K562 (cell line): Measurements from ENCODE around the gene UBE2E2. TPM values are rescaled to one million over a fixed set of nuclear protein-coding genes. Genes with fewer than 3 reads are reported as not detected.

Source experiments
- ATAC-seq: fragments of 200-7000 bp; cut with Tn5 transposase; 3 replicates; pipeline ENCODE4 v1.9.1; 2020; ENCODE audit warnings: moderate library complexity
- BruUV-seq: library from RNA; stranded (reverse); fragments of 400-500 nt; replicated peaks from 2 replicates; lab custom pipeline; 2021; lab: Mats Ljungman, UMichigan
- CTCF ChIA-PET: fragments of 300-600 bp; formaldehyde crosslinking; extraction: SDS; loops from one replicate; lab custom pipeline; 2021; ENCODE audit warnings: low intra/inter-chr PET ratio; lab: Yijun Ruan, JAX
- POLR2A ChIA-PET: fragments of 300-600, 350-650 bp; sonication (Branson Sonifier 250); formaldehyde crosslinking; extraction: SDS; loops from one replicate; lab custom pipeline; 2021; ENCODE audit warnings: antibody characterized with exemption, inconsistent platforms; lab: Yijun Ruan, JAX
- DNase-seq, 4 experiments: peaks; one replicate each; pipeline versions ENCODE4 v3.0.0 to v3.0.0-alpha.2; 2011 to 2018; ENCODE audit warnings: low spot score in 3 of 4, mixed read lengths in 3 of 4; ENCODE audit errors: extremely low read depth in 1 of 4
- FAIRE-seq: peaks from 2 replicates; lab custom pipeline; 2011; peaks lifted over from hg19 to GRCh38; lab: Jason Lieb, UNC
- H2AFZ ChIP-seq: 2 replicates; pipeline ENCODE4 v1.6.0; 2011; ENCODE audit warnings: low read depth, low read length, control low read depth, inconsistent platforms
- H3K27ac ChIP-seq: fragments of 200-600 bp; 3 replicates; pipeline ENCODE4 v1.8.0; 2011; ENCODE audit warnings: low read depth, mild to moderate bottlenecking, control low read depth, inconsistent platforms, low read length, moderate library complexity, mixed read lengths; ENCODE audit errors: extremely low read depth
- H3K27me3 ChIP-seq, 2 experiments: fragments of 300-600 bp in 1 of 2; 2 replicates in 1 of 2; 3 replicates in 1 of 2; pipeline versions ENCODE4 v1.6.0 to v1.8.0; 2011; ENCODE audit warnings: inconsistent platforms in 2 of 2, low read length in 2 of 2, mild to moderate bottlenecking in 1 of 2, mixed read lengths in 1 of 2, moderate library complexity in 1 of 2; ENCODE audit not compliant: control insufficient read depth in 2 of 2, insufficient read depth in 2 of 2
- H3K36me3 ChIP-seq: fragments of 300-600 bp; 3 replicates; pipeline ENCODE4 v1.8.0; 2011; ENCODE audit warnings: mild to moderate bottlenecking, low read length, inconsistent platforms; ENCODE audit not compliant: control insufficient read depth, insufficient read depth
- H3K4me1 ChIP-seq, 2 experiments: fragments of 200-600 bp in 1 of 2; replicated peaks in 1 of 2; 2 replicates in 1 of 2; 3 replicates in 1 of 2; pipeline versions ENCODE4 v1.5.1 to v1.8.0; 2011; ENCODE audit warnings: inconsistent platforms in 2 of 2, low read length in 2 of 2, mild to moderate bottlenecking in 1 of 2, mixed read lengths in 1 of 2, moderate library complexity in 1 of 2; ENCODE audit not compliant: control insufficient read depth in 2 of 2, insufficient read depth in 2 of 2
- H3K4me2 ChIP-seq: 2 replicates; pipeline ENCODE4 v1.6.1; 2011; ENCODE audit warnings: low read length, control low read depth, inconsistent platforms, mixed read lengths; ENCODE audit not compliant: insufficient read depth
- H3K4me3 ChIP-seq: fragments of 200-600 bp; sonication (generic), shearing (Covaris generic); 2 replicates; pipeline ENCODE4 v1.5.1; 2016; ENCODE audit warnings: control low read depth, inconsistent platforms
- H3K79me2 ChIP-seq: fragments of 200-600 bp; 3 replicates; pipeline ENCODE4 v1.8.0; 2011; ENCODE audit warnings: low read length, inconsistent platforms; ENCODE audit not compliant: control insufficient read depth, insufficient read depth
- H3K9ac ChIP-seq, 2 experiments: 2 replicates each; pipeline versions ENCODE4 v1.6.0 to v1.6.1; 2011; ENCODE audit warnings: low read depth in 2 of 2, low read length in 2 of 2, control low read depth in 1 of 2, inconsistent platforms in 1 of 2, mild to moderate bottlenecking in 1 of 2, mixed read lengths in 1 of 2; ENCODE audit not compliant: insufficient read depth in 1 of 2
- H3K9me1 ChIP-seq: one replicate; pipeline ENCODE4 v1.6.0; 2011; ENCODE audit warnings: inconsistent platforms, mild to moderate bottlenecking, low read length, moderate library complexity; ENCODE audit not compliant: control insufficient read depth, insufficient read depth
- H3K9me3 ChIP-seq: replicated peaks from 2 replicates; pipeline ENCODE4 v1.5.1; 2011; ENCODE audit warnings: low read depth, low read length, inconsistent platforms; ENCODE audit not compliant: control insufficient read depth, insufficient read depth
- H4K20me1 ChIP-seq: replicated peaks from 2 replicates; pipeline ENCODE4 v1.6.1; 2011; ENCODE audit warnings: low read length, inconsistent platforms, mixed read lengths; ENCODE audit not compliant: control insufficient read depth, insufficient read depth
- DEAF1 ChIP-seq: fragments of 450-650 bp; formaldehyde crosslinking; IDR thresholded peaks from 2 replicates; pipeline ENCODE4 v1.4.0; 2020; ENCODE audit warnings: mild to moderate bottlenecking, moderate library complexity
- FIP1L1 ChIP-seq: fragments of 200-400 bp; formaldehyde crosslinking; IDR thresholded peaks from 2 replicates; pipeline ENCODE4 v1.6.1; 2018; ENCODE audit warnings: mild to moderate bottlenecking, low read depth, low read length; ENCODE audit not compliant: poor library complexity, severe bottlenecking
- KDM5B ChIP-seq: fragments of 200-600 bp; sonication (generic); IDR thresholded peaks from 2 replicates; pipeline ENCODE4 v1.6.1; 2012; ENCODE audit warnings: low read depth, mild to moderate bottlenecking, moderate library complexity, low read length, control low read depth, inconsistent platforms; ENCODE audit not compliant: insufficient replicate concordance
- MBD1 ChIP-seq: fragments of 250-450 bp; sonication (Bioruptor Pico); IDR thresholded peaks from 2 replicates; pipeline ENCODE4 v1.8.0; 2022; ENCODE audit warnings: inconsistent platforms
- POLR2A ChIP-seq: fragments of 450-650 bp; conservative IDR thresholded peaks from 2 replicates; pipeline ENCODE4 v1.6.1; 2016
- SREBF1 ChIP-seq: fragments of 150-350 bp; IDR thresholded peaks from 2 replicates; pipeline ENCODE4 v1.6.1; 2014; ENCODE audit warnings: antibody characterized with exemption, low read depth, low read length, borderline replicate concordance
- STAT5A ChIP-seq: IDR thresholded peaks from 2 replicates; pipeline ENCODE4 v1.6.1; 2012; ENCODE audit warnings: low read length, inconsistent platforms, borderline replicate concordance
- TARDBP ChIP-seq: fragments of 450-650 bp; IDR thresholded peaks from 2 replicates; pipeline ENCODE4 v1.6.1; 2016
- THRAP3 ChIP-seq: fragments of 450-650 bp; IDR thresholded peaks from 2 replicates; pipeline ENCODE4 v1.6.1; 2016; ENCODE audit warnings: mild to moderate bottlenecking, inconsistent platforms, borderline replicate concordance
- ZBTB40 ChIP-seq, 2 experiments: fragments of 450-650 bp in 1 of 2; sonication (generic) in 1 of 2; formaldehyde crosslinking in 1 of 2; IDR thresholded peaks; 2 replicates each; pipeline versions ENCODE4 v1.7.1 to v1.9.0; 2016 to 2022; ENCODE audit warnings: inconsistent platforms in 1 of 2, mild to moderate bottlenecking in 1 of 2, missing genetic modification reagents in 1 of 2
- ZNF75A ChIP-seq: fragments of 450-650 bp; formaldehyde crosslinking; IDR thresholded peaks from 2 replicates; pipeline ENCODE4 v1.4.0; 2020; ENCODE audit warnings: mild to moderate bottlenecking
- WGBS: fragments of 100-300 bp; shearing (Covaris generic); methylation state at CpG from one replicate; pipeline ENCODE4 v1.1.6; 2016; ENCODE audit warnings: low coverage, mixed read lengths; ENCODE audit not compliant: insufficient coverage; ENCODE audit errors: missing lambda C conversion rate; 5-methylcytosine and 5-hydroxymethylcytosine counted together
- in situ Hi-C: fragments of 300-500 bp; cut with MboI; formaldehyde crosslinking; loops from 4 replicates; pipeline ENCODE4 v1.15.0; 2018; ENCODE audit warnings: inconsistent platforms, mixed read lengths
- intact Hi-C: fragments of 100-400 bp; cut with micrococcal nuclease; formaldehyde crosslinking; loops from 2 replicates; pipeline ENCODE4 v1.14.2; 2022
- polyA plus RNA-seq, 8 experiments: library from polyadenylated mRNA; depleted of rRNA in 4 of 8; stranded (reverse) in 5 of 8; unstranded in 3 of 8; fragments of >200 nt; fragmentation: Nextera tagmentation in 2 of 8; fragmentation: Illumina TruSeq in 1 of 8; extraction: Ambion mirVana in 2 of 8; extraction: Trizol in 1 of 8; gene quantifications; 2 replicates each; pipeline versions ENCODE4 v1.2.1 to v1.2.3, GENCODE V29; 2011 to 2014; ENCODE audit warnings: inconsistent platforms in 1 of 8, missing spikeins in 1 of 8
- total RNA-seq, 7 experiments: library from RNA; depleted of rRNA in 6 of 7; stranded (reverse); fragments of >200 nt in 6 of 7; fragmentation: Illumina TruSeq in 2 of 7; extraction: Trizol in 2 of 7; gene quantifications; 2 replicates each; pipeline versions ENCODE4 v1.2.1 to v1.2.3, GENCODE V29; 2011 to 2021; ENCODE audit warnings: low replicate concordance in 1 of 7

UBE2E2 gene
- total and polyA plus RNA-seq, 9 of the 15 experiments (the other 6 are each of a cell fraction or from before 2014, with no cell fraction given): 0.22 to 5.1 (median 1.9) TPM

- intact Hi-C loops: no loop called here
- CTCF ChIA-PET: no interaction called here
- TF ChIP-seq STAT5A (no peak), POLR2A (no peak), THRAP3 (no peak), MBD1 (CRISPR knock-in tag) (no peak), ZNF75A (CRISPR knock-in tag) (no peak), ZBTB40 (IDR thresholded peaks at IDR 0.05) (no peak), ZBTB40 (CRISPR knock-in tag; IDR thresholded peaks at IDR 0.05) (no peak), SREBF1 (no peak), DEAF1 (CRISPR knock-in tag) (no peak), FIP1L1 (no peak), TARDBP (no peak), KDM5B (no peak)
These were observed 232.2 kb downstream of the UBE2E2 start for GRCh38 chr3:23435318-23435717.

More at GRCh38 chr3:23435318-23435717, 232.2 kb downstream of the UBE2E2 start:
- no peak for DNase-seq
- H3K9me3 ChIP-seq: no peaks in the 10 kb centered on the region; the same call in 1 of the 2 replicates
- no peak overlapping the region for H3K4me2 ChIP-seq
- H3K4me3 ChIP-seq: no peak overlapping the region
- FAIRE-seq: no peak
- in situ Hi-C loops: no loop called here
- H3K9ac ChIP-seq: no peak overlapping the region
- H2AFZ ChIP-seq: no peak overlapping the region
- POLR2A ChIA-PET: no interaction called here
- no peaks in the 10 kb centered on the region for H3K36me3 ChIP-seq
- H3K79me2 ChIP-seq: no peaks in the 10 kb centered on the region
- H3K27ac ChIP-seq: no peak overlapping the region
- H3K9me1 ChIP-seq: no peaks in the 10 kb centered on the region
- H4K20me1 ChIP-seq: no peaks in the 10 kb centered on the region
- 0% methylated on average over 2 of the region's 2 CpGs for WGBS
- no peaks in the 10 kb centered on the region for H3K27me3 ChIP-seq
- no TSS peak for BruUV-seq
- no peaks in the 10 kb centered on the region for H3K4me1 ChIP-seq
- no peak for ATAC-seq
